ENCODE measurements around the gene MAP3K2.

DNA sequence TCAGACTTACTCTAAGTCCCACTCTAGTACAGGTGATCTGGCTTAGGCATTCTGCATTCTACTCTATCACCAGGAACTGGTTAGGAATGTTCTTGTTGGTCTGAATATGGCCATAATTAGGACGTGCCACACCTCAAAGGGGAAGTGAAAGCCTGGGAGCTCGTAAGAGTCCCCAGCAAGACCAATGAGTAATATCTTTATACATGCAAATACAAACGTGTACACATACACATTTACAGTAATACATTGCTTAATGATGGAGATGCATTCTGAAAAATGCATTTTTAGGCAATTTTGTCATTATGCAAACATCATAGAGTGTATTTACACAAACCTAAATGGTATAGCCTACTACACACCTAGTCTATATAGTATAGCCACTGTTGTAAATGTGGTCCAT is 74.4 kb downstream of the MAP3K2 start:
- TF ChIP-seq, protein P1, sequence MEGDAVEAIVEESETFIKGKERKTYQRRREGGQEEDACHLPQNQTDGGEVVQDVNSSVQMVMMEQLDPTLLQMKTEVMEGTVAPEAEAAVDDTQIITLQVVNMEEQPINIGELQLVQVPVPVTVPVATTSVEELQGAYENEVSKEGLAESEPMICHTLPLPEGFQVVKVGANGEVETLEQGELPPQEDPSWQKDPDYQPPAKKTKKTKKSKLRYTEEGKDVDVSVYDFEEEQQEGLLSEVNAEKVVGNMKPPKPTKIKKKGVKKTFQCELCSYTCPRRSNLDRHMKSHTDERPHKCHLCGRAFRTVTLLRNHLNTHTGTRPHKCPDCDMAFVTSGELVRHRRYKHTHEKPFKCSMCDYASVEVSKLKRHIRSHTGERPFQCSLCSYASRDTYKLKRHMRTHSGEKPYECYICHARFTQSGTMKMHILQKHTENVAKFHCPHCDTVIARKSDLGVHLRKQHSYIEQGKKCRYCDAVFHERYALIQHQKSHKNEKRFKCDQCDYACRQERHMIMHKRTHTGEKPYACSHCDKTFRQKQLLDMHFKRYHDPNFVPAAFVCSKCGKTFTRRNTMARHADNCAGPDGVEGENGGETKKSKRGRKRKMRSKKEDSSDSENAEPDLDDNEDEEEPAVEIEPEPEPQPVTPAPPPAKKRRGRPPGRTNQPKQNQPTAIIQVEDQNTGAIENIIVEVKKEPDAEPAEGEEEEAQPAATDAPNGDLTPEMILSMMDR (conservative IDR thresholded peaks at IDR 0.05; ENCODE audit: low read depth in 2 of 2) = no peak
- TF ChIP-seq POLR2AphosphoS5 (IDR thresholded peaks at IDR 0.05; ENCODE audit: low read depth) = no peak
- TF ChIP-seq, protein P2, sequence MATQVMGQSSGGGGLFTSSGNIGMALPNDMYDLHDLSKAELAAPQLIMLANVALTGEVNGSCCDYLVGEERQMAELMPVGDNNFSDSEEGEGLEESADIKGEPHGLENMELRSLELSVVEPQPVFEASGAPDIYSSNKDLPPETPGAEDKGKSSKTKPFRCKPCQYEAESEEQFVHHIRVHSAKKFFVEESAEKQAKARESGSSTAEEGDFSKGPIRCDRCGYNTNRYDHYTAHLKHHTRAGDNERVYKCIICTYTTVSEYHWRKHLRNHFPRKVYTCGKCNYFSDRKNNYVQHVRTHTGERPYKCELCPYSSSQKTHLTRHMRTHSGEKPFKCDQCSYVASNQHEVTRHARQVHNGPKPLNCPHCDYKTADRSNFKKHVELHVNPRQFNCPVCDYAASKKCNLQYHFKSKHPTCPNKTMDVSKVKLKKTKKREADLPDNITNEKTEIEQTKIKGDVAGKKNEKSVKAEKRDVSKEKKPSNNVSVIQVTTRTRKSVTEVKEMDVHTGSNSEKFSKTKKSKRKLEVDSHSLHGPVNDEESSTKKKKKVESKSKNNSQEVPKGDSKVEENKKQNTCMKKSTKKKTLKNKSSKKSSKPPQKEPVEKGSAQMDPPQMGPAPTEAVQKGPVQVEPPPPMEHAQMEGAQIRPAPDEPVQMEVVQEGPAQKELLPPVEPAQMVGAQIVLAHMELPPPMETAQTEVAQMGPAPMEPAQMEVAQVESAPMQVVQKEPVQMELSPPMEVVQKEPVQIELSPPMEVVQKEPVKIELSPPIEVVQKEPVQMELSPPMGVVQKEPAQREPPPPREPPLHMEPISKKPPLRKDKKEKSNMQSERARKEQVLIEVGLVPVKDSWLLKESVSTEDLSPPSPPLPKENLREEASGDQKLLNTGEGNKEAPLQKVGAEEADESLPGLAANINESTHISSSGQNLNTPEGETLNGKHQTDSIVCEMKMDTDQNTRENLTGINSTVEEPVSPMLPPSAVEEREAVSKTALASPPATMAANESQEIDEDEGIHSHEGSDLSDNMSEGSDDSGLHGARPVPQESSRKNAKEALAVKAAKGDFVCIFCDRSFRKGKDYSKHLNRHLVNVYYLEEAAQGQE (IDR thresholded peaks at IDR 0.05; ENCODE audit: unreplicated experiment) = no peak
- no peak for TF ChIP-seq EZH2 (IDR thresholded peaks at IDR 0.05; ENCODE audit: low read depth, unreplicated experiment)
- TF ChIP-seq NANOG (IDR thresholded peaks at IDR 0.05; ENCODE audit: borderline replicate concordance) = no peak
- no peak for TF ChIP-seq CREB1 (CRISPR knock-in tag; IDR thresholded peaks at IDR 0.05; ENCODE audit: low read depth)
- TF ChIP-seq JUNB (IDR thresholded peaks at IDR 0.05; ENCODE audit: unreplicated experiment) = no peak
- TF ChIP-seq EZH2phosphoT487 (IDR thresholded peaks at IDR 0.05; ENCODE audit: unreplicated experiment) = no peak
- TF ChIP-seq STAT1 (IDR thresholded peaks at IDR 0.05; ENCODE audit: unreplicated experiment) = no peak
